Sciatic nerve (tissue), 2 donors: Measurements from ENCODE around the gene SLN. TPM values are rescaled to one million over a fixed set of nuclear protein-coding genes. Genes with fewer than 3 reads are reported as not detected.

ENCODE experiments used
- ATAC-seq: fragments of 200-7000 bp; cut with Tn5 transposase; one replicate; pipeline ENCODE4 v1.9.1; 2020; ENCODE audit warnings: mild to moderate bottlenecking, moderate library complexity
- DNase-seq: peaks from one replicate; pipeline ENCODE4 v3.0.0-alpha.2; 2020; ENCODE audit warnings: low spot score
- intact Hi-C: fragments of 100-400 bp; cut with DNase I; formaldehyde crosslinking; loops from one replicate; pipeline ENCODE4 v1.14.2; 2022
- total RNA-seq: library from RNA; stranded (reverse); fragmentation: NEBNext Ultra II Directional; extraction: Animal tissue kit (Norgen Biotek cat#: 25700); gene quantifications from one replicate; pipeline ENCODE4 v1.2.1, GENCODE V29; 2021
- donor health status: DM: no; HTN: no; CAD: no.
- donor health status: DM: no; HTN: no; CAD: no.

The SLN gene
- total RNA-seq, 1 donor from 2014 or later: not detected

GRCh38 chr11:107660066-107660465 lies 51.8 kb downstream of the SLN start:
- DNase-seq: no peak
- intact Hi-C loops: no loop called here
- no peak for ATAC-seq

- ATAC-seq: no peak
- DNase-seq: no peak
- intact Hi-C loops: no loop called here
These were observed 52.5 kb downstream of the SLN start for GRCh38 chr11:107659310-107659709.

Other genes with a start within 250 kb of the SLN start
- 11.6 TPM for gene ALKBH8, start 146.3 kb downstream of the SLN start, total RNA-seq
- 0.36 TPM for gene ELMOD1, start 120.9 kb downstream of the SLN start, total RNA-seq
- gene SLC35F2, start 146.7 kb upstream of the SLN start, total RNA-seq: 4.2 TPM
- gene RAB39A, start 216.4 kb upstream of the SLN start, total RNA-seq: 2.3 TPM